Endometrial microvascular endothelial cells (primary cell): ENCODE data around the gene ATG5. TPM values are rescaled to one million over a fixed set of nuclear protein-coding genes. Genes with fewer than 3 reads are reported as not detected.

Experiments
- in situ Hi-C: cut with HindIII; loops from 2 replicates; pipeline ENCODE4 v1.10.0; 2017; ENCODE audit warnings: low sequenced_read_pairs, low pct_unique_long_range_greater_than_20kb; ENCODE audit errors: inconsistent ontology term
- total RNA-seq: library from RNA; depleted of rRNA; stranded (reverse); fragments of >200 nt; gene quantifications from one replicate; pipeline ENCODE4 v1.2.3, GENCODE V29; 2015; ENCODE audit errors: inconsistent ontology term

Gene ATG5
- total RNA-seq, 1 donor from 2014 or later = 51.4 TPM

DNA sequence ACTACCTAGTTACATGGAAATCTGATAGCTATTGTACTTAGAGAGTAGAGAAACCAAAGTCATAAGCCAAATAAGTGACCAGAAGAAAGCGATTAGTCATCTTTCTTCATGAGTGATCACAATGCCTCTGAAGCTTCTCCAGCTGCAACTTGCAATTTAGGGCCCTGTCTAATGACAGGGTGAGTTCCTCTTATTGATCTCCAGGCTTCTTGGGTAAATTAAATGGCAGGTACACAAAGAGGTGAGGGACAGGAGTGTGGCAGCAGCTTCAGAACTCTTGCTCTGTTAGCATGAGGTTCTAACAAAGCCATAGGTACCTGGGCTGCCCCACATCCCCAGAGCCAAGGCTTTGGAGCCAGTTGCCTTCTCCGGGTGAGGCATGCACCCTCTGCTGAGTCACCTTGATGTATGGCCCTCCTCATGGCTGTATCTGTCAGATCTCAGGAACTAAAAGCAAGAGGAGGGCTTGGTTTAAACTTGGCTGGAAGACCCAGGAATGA lies 178.7 kb downstream of the ATG5 start:
- in situ Hi-C loops = no loop called here

DNA sequence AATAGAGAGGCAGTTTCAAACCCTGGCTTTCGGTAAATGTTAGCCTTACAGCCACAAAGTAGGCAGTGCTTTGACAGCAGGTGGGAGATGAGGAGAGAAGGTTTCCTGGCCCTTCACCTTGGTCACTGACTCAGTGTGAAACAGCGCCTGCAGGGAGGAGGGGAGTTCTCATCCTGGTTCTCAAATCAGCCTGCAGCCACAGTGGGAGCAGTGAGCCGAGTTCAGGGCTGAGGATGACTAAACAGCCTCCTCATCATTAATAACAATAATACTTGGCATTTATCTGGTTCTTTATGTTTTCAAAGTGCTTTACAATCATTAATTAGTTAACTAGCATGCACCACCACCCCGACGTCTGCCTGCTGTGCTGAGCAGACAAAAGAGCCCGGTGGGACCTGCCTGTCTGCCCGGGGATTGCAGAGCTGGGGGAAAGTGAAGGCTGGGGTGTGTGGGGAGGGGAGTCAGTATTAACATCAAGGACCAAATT lies 179.8 kb downstream of the ATG5 start:
- in situ Hi-C loops = no loop called here

DNA sequence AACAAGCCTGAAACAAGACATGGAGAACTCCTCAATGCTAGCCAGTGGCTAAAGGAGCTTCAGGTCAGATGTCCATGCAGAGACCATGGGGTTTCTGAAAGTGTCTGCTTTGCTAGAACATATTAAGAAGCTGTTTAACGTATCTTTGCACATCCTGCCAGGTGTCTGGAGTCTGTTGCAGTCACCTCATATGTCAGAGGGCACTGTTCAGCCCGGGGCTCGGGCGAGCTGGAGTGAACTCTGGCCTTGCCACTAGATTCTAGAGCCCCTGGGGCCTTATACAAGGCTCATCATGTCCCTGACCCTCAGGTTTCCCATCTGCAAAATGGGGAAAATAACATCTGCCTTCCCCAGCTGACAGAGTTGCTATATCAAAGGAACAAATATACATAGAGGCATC lies 180.4 kb downstream of the ATG5 start:
- in situ Hi-C loops = no loop called here

DNA sequence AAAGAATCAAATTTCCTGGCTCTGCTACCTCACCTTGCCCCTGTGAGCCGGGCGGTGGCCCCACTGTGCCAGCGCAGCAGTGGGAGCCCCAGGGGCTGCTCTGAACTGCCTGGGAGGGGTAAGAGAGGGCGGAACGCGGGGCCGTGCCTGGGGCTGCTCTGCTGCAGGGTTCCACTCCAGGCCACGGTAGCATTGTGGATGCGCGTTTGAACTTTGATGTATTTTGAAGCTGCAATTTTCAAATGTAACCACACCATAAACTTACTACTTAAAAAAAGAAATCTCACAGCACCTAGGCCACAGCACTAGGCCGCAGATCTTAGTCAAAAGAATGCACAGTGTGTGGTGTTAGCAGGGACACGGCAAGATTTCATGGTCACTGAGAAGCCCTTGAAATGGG lies 181.9 kb downstream of the ATG5 start:
- in situ Hi-C loops = no loop called here

DNA sequence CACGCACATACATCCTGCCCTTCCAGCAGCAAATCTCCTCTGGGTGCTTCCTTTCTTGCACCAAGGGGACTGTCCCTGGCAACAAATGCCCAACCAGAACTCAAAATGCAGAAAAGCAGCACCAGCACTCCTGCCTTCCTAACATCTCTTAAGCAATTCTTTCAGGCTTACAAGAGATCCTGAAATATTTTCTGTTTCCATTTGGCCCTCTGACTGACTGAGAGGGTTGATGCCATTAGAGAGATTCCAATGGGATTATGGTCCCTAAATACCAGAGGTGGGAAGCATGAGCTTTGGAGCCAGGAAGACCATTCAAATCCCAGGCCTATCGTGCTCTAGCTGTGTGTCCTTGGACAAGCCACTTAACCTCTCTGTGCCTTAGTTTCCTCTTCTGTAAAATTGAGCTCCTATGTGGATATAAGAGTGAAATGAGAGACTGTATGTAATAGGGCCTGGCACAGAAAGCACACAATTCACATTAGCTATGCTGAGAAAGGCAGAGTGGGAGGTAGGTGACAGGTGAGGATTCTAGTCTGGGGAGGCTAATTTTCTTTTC lies 182.6 kb downstream of the ATG5 start:
- in situ Hi-C loops = no loop called here

DNA sequence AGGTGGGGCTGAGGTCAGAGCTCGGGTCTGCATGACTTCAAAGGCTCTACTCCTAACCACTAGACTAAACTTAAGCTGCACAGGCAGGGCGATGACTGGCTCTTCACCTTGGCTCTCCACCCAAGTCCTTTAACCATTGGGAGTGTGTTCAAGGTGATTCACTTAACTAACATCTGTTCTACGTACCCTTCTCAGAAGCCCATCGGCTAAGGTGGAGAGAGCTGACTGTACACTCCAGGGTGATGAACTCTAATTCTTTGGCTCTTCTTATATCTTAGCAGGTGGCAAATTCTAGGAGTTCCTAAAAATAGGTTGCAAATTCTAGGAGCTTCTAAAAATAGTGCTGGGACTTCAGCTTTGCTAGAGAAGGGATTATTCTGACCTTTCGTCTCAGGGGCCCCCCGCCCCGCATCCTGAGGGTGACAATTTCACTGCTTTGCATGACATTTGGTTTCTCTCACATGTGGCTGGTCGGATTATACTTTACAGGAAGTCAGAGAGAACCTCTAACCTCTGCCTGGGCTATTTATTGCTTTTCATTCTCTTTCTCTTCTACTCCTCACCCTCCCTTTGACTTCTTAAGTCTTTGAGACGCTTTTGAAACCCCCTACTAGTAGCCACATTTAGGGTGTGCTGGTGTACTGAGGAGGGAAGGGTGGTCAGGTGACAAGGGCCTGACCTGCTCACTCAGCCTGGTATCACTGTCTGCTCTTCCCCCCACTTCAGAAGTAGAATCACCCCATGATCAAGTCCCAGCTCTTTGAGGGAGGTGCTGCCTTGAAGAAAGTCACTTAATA lies 183.9 kb downstream of the ATG5 start:
- in situ Hi-C loops = no loop called here

DNA sequence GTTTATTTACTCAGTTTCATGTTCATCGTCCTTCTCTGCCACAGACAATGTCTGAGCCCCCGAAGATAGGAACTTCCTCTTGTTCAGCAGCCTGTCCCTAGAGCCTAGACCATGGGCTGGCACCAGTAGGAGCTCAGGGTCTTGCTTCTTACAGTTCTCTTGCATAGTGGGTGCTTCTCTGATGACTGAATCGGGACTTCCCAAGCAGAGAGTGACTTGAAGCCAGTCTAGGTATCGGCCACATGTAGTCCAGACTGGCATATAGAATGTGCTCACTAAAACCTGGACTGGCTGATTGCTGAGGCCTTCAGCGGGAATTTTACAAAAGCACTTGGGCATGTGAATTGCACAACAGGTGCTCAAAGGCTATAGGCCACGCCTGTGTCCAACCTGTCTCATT lies 187.4 kb downstream of the ATG5 start:
- in situ Hi-C loops = no loop called here

DNA sequence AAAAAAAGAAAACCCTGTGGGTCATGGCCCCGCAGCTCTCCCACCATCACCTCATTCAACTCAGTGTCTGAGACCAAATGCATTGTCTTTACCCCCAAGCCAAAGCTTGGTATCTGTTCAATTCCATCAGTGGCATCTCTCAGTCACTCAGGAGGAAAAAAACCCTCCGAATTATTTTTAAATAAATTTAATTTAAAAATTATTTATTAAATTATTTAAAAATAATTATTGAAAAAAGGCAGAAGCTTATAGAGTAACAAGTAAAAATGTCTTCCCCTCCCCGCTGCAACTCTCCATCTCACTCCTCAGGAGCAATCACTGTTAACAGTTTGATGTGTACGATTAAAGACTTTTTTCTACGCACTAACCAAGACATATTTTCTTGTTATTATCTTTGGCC lies 188.7 kb downstream of the ATG5 start:
- in situ Hi-C loops = no loop called here

DNA sequence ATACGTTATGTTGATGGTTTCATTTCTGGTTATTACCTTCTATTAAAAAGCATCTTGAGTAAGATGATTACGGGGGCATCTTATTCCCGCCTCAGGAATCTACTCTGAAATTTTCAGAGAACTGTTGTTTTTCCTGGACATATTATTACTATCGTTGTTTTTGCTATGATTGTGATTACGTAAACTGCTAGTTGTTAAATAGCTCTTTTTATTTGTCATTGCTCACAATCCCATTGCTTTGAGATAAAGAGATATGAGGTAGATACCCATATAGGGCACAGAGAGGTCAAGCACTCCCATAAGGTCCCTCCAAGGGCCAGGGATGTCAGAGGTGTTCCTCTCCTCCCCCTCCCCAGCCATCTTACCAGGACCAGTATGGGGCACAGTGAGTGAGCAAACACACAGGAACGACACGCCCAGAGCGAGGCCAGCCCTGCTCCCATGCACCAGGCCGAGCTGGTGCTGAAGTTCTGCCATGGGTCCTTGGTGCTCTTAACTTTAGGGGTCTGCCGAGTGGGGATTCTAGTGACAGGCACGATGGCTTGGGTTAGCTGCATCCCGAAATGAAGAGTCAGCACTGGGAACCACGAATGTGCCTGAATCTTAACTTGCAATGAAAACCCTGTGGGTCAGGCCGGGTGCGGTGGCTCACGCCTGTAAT lies 189.5 kb downstream of the ATG5 start:
- in situ Hi-C loops = no loop called here

DNA sequence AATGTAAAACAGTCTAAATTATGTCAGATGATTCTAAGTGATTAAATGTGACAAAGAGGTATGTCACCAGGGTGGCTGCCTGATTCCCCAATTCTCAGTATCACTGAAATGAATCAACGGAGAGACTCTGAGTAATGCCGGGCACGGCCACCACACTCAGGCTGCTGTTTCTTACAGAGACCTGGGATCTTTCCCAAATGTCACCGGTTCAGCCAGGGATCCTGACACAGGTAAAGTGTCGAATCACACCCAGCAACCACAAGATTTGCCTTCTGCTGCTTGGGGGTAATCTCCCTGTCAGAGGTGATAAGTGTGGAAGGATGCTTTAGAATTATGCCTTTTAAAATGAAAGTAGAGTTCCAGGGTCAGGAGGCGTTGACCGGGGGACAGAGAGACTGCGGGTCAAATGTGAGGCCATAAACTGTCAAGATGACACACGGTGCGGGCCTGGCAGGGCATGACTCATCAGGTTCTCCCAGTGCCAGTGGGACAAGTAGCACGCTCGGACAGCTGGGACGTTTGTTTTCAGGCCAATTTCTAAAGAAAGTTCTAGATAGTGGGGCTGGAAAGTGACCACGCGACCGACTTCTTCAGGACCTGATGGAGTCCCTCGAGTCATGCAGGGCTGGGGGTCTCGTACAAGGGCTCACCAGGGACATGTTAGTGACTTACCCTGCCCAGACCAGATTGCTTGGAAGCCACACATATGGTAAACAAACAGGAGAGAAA lies 190.5 kb downstream of the ATG5 start:
- in situ Hi-C loops = no loop called here

Other genes starting within 250 kb of the ATG5 start
- gene PRDM1, start 239.4 kb downstream of the ATG5 start, total RNA-seq = 8.0 TPM
- gene CRYBG1, start 35.0 kb upstream of the ATG5 start, total RNA-seq = 45.6 TPM